H1 (cell line): ENCODE results near the gene DPP4. TPM values are rescaled to one million over a fixed set of nuclear protein-coding genes. Genes with fewer than 3 reads are reported as not detected.

Experiments used
- CTCF ChIA-PET: fragments of 300-600 bp; sonication (Branson Sonifier 250); formaldehyde crosslinking; loops from one replicate; lab custom pipeline; 2021; ENCODE audit not compliant: partially characterized antibody; lab: Charles Lee
- POLR2A ChIA-PET: fragments of 300-600 bp; sonication (Branson Sonifier 250); formaldehyde crosslinking; loops from one replicate; lab custom pipeline; 2021; ENCODE audit warnings: inconsistent platforms; ENCODE audit not compliant: partially characterized antibody; lab: Charles Lee
- DNase-seq, 2 experiments: peaks; one replicate each; pipeline versions ENCODE4 v3.0.0 to v3.0.0-alpha.2; 2010 to 2022; ENCODE audit warnings: low spot score in 2 of 2, low read depth in 1 of 2, mixed read lengths in 1 of 2
- FAIRE-seq: peaks from 2 replicates; lab custom pipeline; 2011; peaks lifted over from hg19 to GRCh38; lab: Jason Lieb, UNC
- H2AFZ ChIP-seq: 2 replicates; pipeline ENCODE4 v1.8.1; 2012; ENCODE audit warnings: low read length, inconsistent platforms
- H2AK5ac ChIP-seq: 2 replicates; pipeline ENCODE4 v1.6.1; 2013; ENCODE audit warnings: low read depth, low read length
- H2BK120ac ChIP-seq: replicated peaks from 2 replicates; pipeline ENCODE3; 2013; ENCODE audit warnings: low read depth, low read length, inconsistent platforms
- H2BK12ac ChIP-seq: 2 replicates; pipeline ENCODE4 v1.6.1; 2013; ENCODE audit warnings: low read depth, low read length
- H2BK15ac ChIP-seq: 2 replicates; pipeline ENCODE4 v1.6.1; 2013; ENCODE audit warnings: low read length
- H2BK20ac ChIP-seq: 2 replicates; pipeline ENCODE4 v1.6.1; 2013; ENCODE audit warnings: low read length
- H2BK5ac ChIP-seq: 2 replicates; pipeline ENCODE4 v1.6.1; 2013; ENCODE audit warnings: low read depth, low read length
- H3K14ac ChIP-seq: 2 replicates; pipeline ENCODE4 v1.6.1; 2013; ENCODE audit warnings: inconsistent platforms; ENCODE audit not compliant: insufficient read length
- H3K18ac ChIP-seq: 2 replicates; pipeline ENCODE4 v1.6.1; 2013; ENCODE audit warnings: low read length; ENCODE audit errors: extremely low read depth
- H3K23ac ChIP-seq: 2 replicates; pipeline ENCODE4 v1.6.1; 2013; ENCODE audit warnings: inconsistent platforms; ENCODE audit not compliant: insufficient read length
- H3K23me2 ChIP-seq: 2 replicates; pipeline ENCODE4 v1.6.1; 2013; ENCODE audit warnings: low read depth, low read length
- H3K27ac ChIP-seq: 2 replicates; pipeline ENCODE4 v1.6.1; 2011; ENCODE audit warnings: low read depth, low read length, inconsistent platforms
- H3K27me3 ChIP-seq, 4 experiments: replicated peaks in 1 of 4; 1 replicate in 1 of 4; 2 replicates in 3 of 4; pipeline versions ENCODE4 v1.6.1 to v1.8.1; 2011 to 2013; ENCODE audit warnings: low read length in 3 of 4, mild to moderate bottlenecking in 3 of 4, inconsistent platforms in 2 of 4, mixed read lengths in 2 of 4, moderate library complexity in 1 of 4; ENCODE audit not compliant: control insufficient read depth in 3 of 4, insufficient read depth in 3 of 4; ENCODE audit errors: extremely low read depth in 1 of 4
- H3K36me3 ChIP-seq, 4 experiments: 2 replicates each; pipeline versions ENCODE4 v1.6.1 to v1.8.1; 2011 to 2013; ENCODE audit warnings: mild to moderate bottlenecking in 4 of 4, low read length in 3 of 4, moderate library complexity in 2 of 4, control low read depth in 1 of 4, inconsistent platforms in 1 of 4; ENCODE audit not compliant: insufficient read depth in 4 of 4, control insufficient read depth in 2 of 4
- H3K4ac ChIP-seq: replicated peaks from 2 replicates; pipeline ENCODE3; 2013; ENCODE audit warnings: low read length, low read depth, mixed read lengths, inconsistent platforms; ENCODE audit not compliant: insufficient read length
- H3K4me1 ChIP-seq, 4 experiments: replicated peaks in 1 of 4; 1 replicate in 1 of 4; 2 replicates in 3 of 4; pipeline versions ENCODE4 v1.6.1 to v1.8.1; 2011 to 2013; ENCODE audit warnings: low read length in 3 of 4, inconsistent platforms in 2 of 4, mixed read lengths in 1 of 4; ENCODE audit not compliant: insufficient read depth in 4 of 4, control insufficient read depth in 3 of 4
- H3K4me2 ChIP-seq, 2 experiments: 2 replicates each; pipeline versions ENCODE4 v1.6.1 to v1.8.1; 2011 to 2013; ENCODE audit warnings: low read depth in 2 of 2, low read length in 2 of 2, control low read depth in 1 of 2, inconsistent platforms in 1 of 2, mild to moderate bottlenecking in 1 of 2; ENCODE audit not compliant: insufficient read depth in 1 of 2
- H3K4me3 ChIP-seq, 4 experiments: fragments of 200-600, 300-600 bp in 1 of 4; sonication (generic), shearing (Covaris generic), sonication (Bioruptor Twin) in 1 of 4; 2 replicates each; pipeline versions ENCODE4 v1.5.1 to v1.8.1; 2011 to 2016; ENCODE audit warnings: low read length in 4 of 4, low read depth in 3 of 4, control low read depth in 2 of 4, inconsistent platforms in 2 of 4, mild to moderate bottlenecking in 2 of 4, mixed read lengths in 1 of 4, moderate library complexity in 1 of 4; ENCODE audit not compliant: insufficient read depth in 2 of 4; ENCODE audit errors: extremely low read depth in 1 of 4
- H3K56ac ChIP-seq: replicated peaks from 2 replicates; pipeline ENCODE3; 2013; ENCODE audit warnings: low read depth, mild to moderate bottlenecking, mixed read lengths, low read length, inconsistent platforms; ENCODE audit not compliant: insufficient read length
- H3K79me1 ChIP-seq: 2 replicates; pipeline ENCODE4 v1.6.1; 2013; ENCODE audit warnings: low read depth, low read length, control low read depth
- H3K79me2 ChIP-seq, 2 experiments: 2 replicates each; pipeline versions ENCODE4 v1.6.1 to v1.8.1; 2012 to 2013; ENCODE audit warnings: low read length in 2 of 2, mild to moderate bottlenecking in 2 of 2, inconsistent platforms in 1 of 2; ENCODE audit not compliant: insufficient read depth in 2 of 2, control insufficient read depth in 1 of 2
- H3K9ac ChIP-seq, 4 experiments: replicated peaks in 1 of 4; 1 replicate in 1 of 4; 2 replicates in 3 of 4; pipeline versions ENCODE4 v1.6.1 to v1.8.1; 2011 to 2013; ENCODE audit warnings: low read depth in 3 of 4, low read length in 3 of 4, control low read depth in 2 of 4, mild to moderate bottlenecking in 2 of 4, moderate library complexity in 2 of 4, inconsistent platforms in 1 of 4; ENCODE audit errors: extremely low read depth in 1 of 4
- H3K9me3 ChIP-seq, 2 experiments: 2 replicates each; pipeline versions ENCODE4 v1.6.1 to v1.8.1; 2012 to 2013; ENCODE audit warnings: mild to moderate bottlenecking in 2 of 2, moderate library complexity in 2 of 2, control low read depth in 1 of 2, inconsistent platforms in 1 of 2, low read depth in 1 of 2, low read length in 1 of 2, mixed read lengths in 1 of 2; ENCODE audit not compliant: insufficient read depth in 2 of 2
- H4K20me1 ChIP-seq, 2 experiments: replicated peaks in 1 of 2; 2 replicates each; pipeline versions ENCODE3 to v1.8.1; 2011 to 2013; ENCODE audit warnings: inconsistent platforms in 2 of 2, low read length in 2 of 2, mild to moderate bottlenecking in 1 of 2; ENCODE audit not compliant: insufficient read depth in 2 of 2, control insufficient read depth in 1 of 2
- H4K5ac ChIP-seq: 2 replicates; pipeline ENCODE4 v1.6.1; 2013; ENCODE audit warnings: low read length, low read depth, mixed read lengths, inconsistent platforms; ENCODE audit not compliant: insufficient read length
- H4K8ac ChIP-seq: 2 replicates; pipeline ENCODE4 v1.8.0; 2013; ENCODE audit warnings: mild to moderate bottlenecking, moderate library complexity, low read length, inconsistent platforms; ENCODE audit not compliant: insufficient read depth; ENCODE audit errors: extremely low read depth
- H4K91ac ChIP-seq: replicated peaks from 2 replicates; pipeline ENCODE3; 2013; ENCODE audit warnings: low read length, mixed read lengths, inconsistent platforms; ENCODE audit not compliant: insufficient read length
- ASH2L ChIP-seq: fragments of 200-600, 300-600 bp; sonication (generic); IDR thresholded peaks from one replicate; pipeline ENCODE4 v1.7.1; 2017; ENCODE audit warnings: low read length
- CBX5 ChIP-seq: fragments of 300-800, 300-1000 bp; sonication (generic); IDR thresholded peaks from 2 replicates; pipeline ENCODE4 v1.7.1; 2016; ENCODE audit warnings: antibody characterized with exemption, low read length, low read depth
- CHD1 ChIP-seq: IDR thresholded peaks from 2 replicates; pipeline ENCODE4 v1.6.1; 2012; ENCODE audit warnings: low read depth, low read length, improper control_type of control experiment
- GABPA ChIP-seq: IDR thresholded peaks from 2 replicates; pipeline ENCODE4 v1.6.1; 2011; ENCODE audit warnings: mild to moderate bottlenecking, low read length, moderate library complexity, borderline replicate concordance; ENCODE audit not compliant: insufficient read depth
- HDAC6 ChIP-seq: IDR thresholded peaks from one replicate; pipeline ENCODE4 v1.7.1; 2012; ENCODE audit warnings: low read depth, mild to moderate bottlenecking, inconsistent platforms, low read length, moderate library complexity
- NRF1 ChIP-seq: IDR thresholded peaks from 2 replicates; pipeline ENCODE4 v1.6.1; 2011; ENCODE audit warnings: mild to moderate bottlenecking, low read depth, low read length, improper control_type of control experiment
- RBBP5 ChIP-seq: IDR thresholded peaks from 2 replicates; pipeline ENCODE4 v1.7.1; 2012; ENCODE audit warnings: low read depth, mild to moderate bottlenecking, inconsistent platforms, low read length, moderate library complexity, borderline replicate concordance
- TCF12 ChIP-seq: IDR thresholded peaks from 2 replicates; pipeline ENCODE4 v1.6.1; 2011; ENCODE audit warnings: low read depth, mild to moderate bottlenecking, low read length
- WGBS, 2 experiments: shearing (Covaris generic) in 1 of 2; methylation state at CpG; one replicate each; pipeline versions ENCODE4 v1.1.6 to v1.1.7; 2013 to 2015; ENCODE audit warnings: low lambda C conversion rate in 2 of 2, mixed read lengths in 2 of 2, inconsistent platforms in 1 of 2, low coverage in 1 of 2, missing lambda C conversion rate in 1 of 2; ENCODE audit not compliant: insufficient replicate concordance in 2 of 2, insufficient coverage in 1 of 2, insufficient read length in 1 of 2; ENCODE audit errors: extremely low coverage in 1 of 2, missing lambda C conversion rate in 1 of 2; 5-methylcytosine and 5-hydroxymethylcytosine counted together
- polyA plus RNA-seq, 7 experiments: library from polyadenylated mRNA; depleted of rRNA in 3 of 7; stranded (reverse) in 5 of 7; unstranded in 2 of 7; fragments of >200 nt in 5 of 7; fragments of 200-250 nt in 2 of 7; gene quantifications; 1 replicate in 5 of 7; 2 replicates in 1 of 7; 4 replicates in 1 of 7; pipeline versions ENCODE4 v1.2.1 to v1.2.3, GENCODE V29; 2011 to 2013; ENCODE audit warnings: missing spikeins in 2 of 7, mixed read lengths in 2 of 7
- total RNA-seq: library from RNA; stranded (reverse); fragmentation: NEBNext Ultra II Directional; extraction: Animal tissue kit (Norgen Biotek cat#: 25700); gene quantifications from 2 replicates; pipeline ENCODE4 v1.2.1, GENCODE V29; 2021
- TF ChIP-seq, protein P1 (sequence below): IDR thresholded peaks from 2 replicates; pipeline ENCODE4 v1.6.1; 2012; ENCODE audit warnings: inconsistent platforms

The DPP4 gene
- total and polyA plus RNA-seq, 2 of the 8 experiments (the other 6 are each of a cell fraction or from before 2014, with no cell fraction given) = 1.3 to 3.1 TPM

- H3K79me2 ChIP-seq = no peaks in the 10 kb centered on the region
- H2BK20ac ChIP-seq = no peak overlapping the region
- H2AFZ ChIP-seq = no peak overlapping the region
- ChIA-PET CTCF (interaction anchor here (1.4 kb wide), 1 partner anchor 18 kb away, joined by 4 read pairs; no protein-coding TSS in a partner anchor), POLR2A (no interaction called here)
- H4K91ac ChIP-seq = no peak overlapping the region
- no peak overlapping the region for H2BK12ac ChIP-seq
- H3K14ac ChIP-seq = no peak overlapping the region
- H3K27me3 ChIP-seq = no peaks in the 10 kb centered on the region
- TF ChIP-seq, protein P1, sequence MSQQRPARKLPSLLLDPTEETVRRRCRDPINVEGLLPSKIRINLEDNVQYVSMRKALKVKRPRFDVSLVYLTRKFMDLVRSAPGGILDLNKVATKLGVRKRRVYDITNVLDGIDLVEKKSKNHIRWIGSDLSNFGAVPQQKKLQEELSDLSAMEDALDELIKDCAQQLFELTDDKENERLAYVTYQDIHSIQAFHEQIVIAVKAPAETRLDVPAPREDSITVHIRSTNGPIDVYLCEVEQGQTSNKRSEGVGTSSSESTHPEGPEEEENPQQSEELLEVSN = no peak
- no peak for TF ChIP-seq NRF1
- TF ChIP-seq RBBP5 = no peak
- TF ChIP-seq HDAC6 = no peak
- TF ChIP-seq CHD1 = no peak
- TF ChIP-seq TCF12 = no peak
- no peak for TF ChIP-seq ASH2L
- no peak for TF ChIP-seq GABPA
- TF ChIP-seq CBX5 = no peak
- H3K79me1 ChIP-seq = no peaks in the 10 kb centered on the region
- no peaks in the 10 kb centered on the region for H3K4me1 ChIP-seq
- no peak overlapping the region for H3K4ac ChIP-seq
- H2BK5ac ChIP-seq = no peak overlapping the region
- H4K8ac ChIP-seq = no peak overlapping the region
- no peak for FAIRE-seq
- no peak overlapping the region for H4K5ac ChIP-seq
- H3K56ac ChIP-seq = no peak overlapping the region
- H4K20me1 ChIP-seq = no peaks in the 10 kb centered on the region
- no peak for DNase-seq
- H3K27ac ChIP-seq = no peak overlapping the region
- H3K9ac ChIP-seq = no peak overlapping the region
- no peak overlapping the region for H2BK120ac ChIP-seq
- H3K23me2 ChIP-seq = no peaks in the 10 kb centered on the region
- H3K18ac ChIP-seq = no peak overlapping the region
- H3K23ac ChIP-seq = no peak overlapping the region
- no peaks in the 10 kb centered on the region for H3K9me3 ChIP-seq
- no peak overlapping the region for H3K4me3 ChIP-seq
- H3K36me3 ChIP-seq = no peaks in the 10 kb centered on the region
- no peak overlapping the region for H2AK5ac ChIP-seq
- no peak overlapping the region for H2BK15ac ChIP-seq
- WGBS, 2 experiments = 94% methylated on average over 1 of the region's 1 CpG; no CpG with 5 or more reads in 1 of the 2 experiments
- no peak overlapping the region for H3K4me2 ChIP-seq
These were observed 32.7 kb upstream of the DPP4 start for GRCh38 chr2:162106746-162107145.
